Activated naive CD4-positive, alpha-beta T cell treated with anti-CD3 and anti-CD28 coated beads, Interleukin-2, amount 50 U/mL, for 72 hours (primary cell): Measurements from ENCODE around the gene DCST2. TPM values are rescaled to one million over a fixed set of nuclear protein-coding genes. Genes with fewer than 3 reads are reported as not detected.
A peak's percentile ranks its signal among the peaks of the same experiment; 100 is the strongest.

ENCODE experiments used
- ATAC-seq, 2 donors: fragments of 150-1000 bp; cut with Tn5 transposase; 2 replicates each; pipeline ENCODE4 v1.10.0; 2021; ENCODE audit warnings: mild to moderate bottlenecking in 2 of 2, moderate library complexity in 2 of 2
- DNase-seq, 2 donors: peaks; one replicate each; pipeline ENCODE4 v3.0.0; 2021 to 2022; ENCODE audit warnings: low spot score in 2 of 2
- H3K27ac Mint-ChIP-seq, 2 donors: one replicate each; pipeline ENCODE4 v1.8.0; 2022; ENCODE audit warnings: mild to moderate bottlenecking in 2 of 2, mixed read lengths in 2 of 2
- H3K36me3 Mint-ChIP-seq, 2 donors: one replicate each; pipeline ENCODE4 v1.8.0; 2022; ENCODE audit warnings: mixed read lengths in 2 of 2
- H3K9me3 Mint-ChIP-seq, 2 donors: one replicate each; pipeline ENCODE4 v1.8.0; 2022; ENCODE audit warnings: mixed read lengths in 2 of 2
- total RNA-seq, 2 donors: library from RNA; stranded (reverse); gene quantifications; one replicate each; pipeline ENCODE4 v1.2.3, GENCODE V29; 2022

Gene DCST2
- total RNA-seq, 2 donors from 2014 or later, result 1.5 to 1.8 TPM

DNA sequence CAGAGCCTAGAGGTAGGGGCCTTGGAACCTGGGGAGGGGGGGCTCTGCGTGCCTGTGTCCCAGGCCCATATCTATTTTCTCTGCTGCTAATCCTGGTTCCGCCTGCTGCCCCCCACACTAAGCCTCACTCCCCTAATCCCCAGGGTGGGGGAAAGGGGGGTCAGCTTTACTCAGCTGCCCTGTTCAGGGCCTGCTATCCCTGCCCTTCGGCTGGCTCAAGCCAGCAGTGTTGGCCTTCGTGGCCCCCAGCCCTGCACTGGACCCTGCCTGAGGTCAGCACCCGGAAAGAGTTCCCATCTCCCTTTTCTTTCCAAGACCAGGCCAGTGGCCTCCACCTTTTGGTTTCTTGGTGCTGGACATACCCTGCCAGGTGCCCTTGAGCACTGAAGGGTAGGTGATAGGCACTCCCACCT lies 22.6 kb downstream of the DCST2 start:
- Mint-ChIP-seq H3K27ac (peak overlapping the region; percentile 88 to 92), H3K36me3 (peaks cover 20 to 29% of the 10 kb centered on the region in 2 donors), H3K9me3 (no peaks in the 10 kb centered on the region)
- DNase-seq, result no peak
- ATAC-seq, result no peak

DNA sequence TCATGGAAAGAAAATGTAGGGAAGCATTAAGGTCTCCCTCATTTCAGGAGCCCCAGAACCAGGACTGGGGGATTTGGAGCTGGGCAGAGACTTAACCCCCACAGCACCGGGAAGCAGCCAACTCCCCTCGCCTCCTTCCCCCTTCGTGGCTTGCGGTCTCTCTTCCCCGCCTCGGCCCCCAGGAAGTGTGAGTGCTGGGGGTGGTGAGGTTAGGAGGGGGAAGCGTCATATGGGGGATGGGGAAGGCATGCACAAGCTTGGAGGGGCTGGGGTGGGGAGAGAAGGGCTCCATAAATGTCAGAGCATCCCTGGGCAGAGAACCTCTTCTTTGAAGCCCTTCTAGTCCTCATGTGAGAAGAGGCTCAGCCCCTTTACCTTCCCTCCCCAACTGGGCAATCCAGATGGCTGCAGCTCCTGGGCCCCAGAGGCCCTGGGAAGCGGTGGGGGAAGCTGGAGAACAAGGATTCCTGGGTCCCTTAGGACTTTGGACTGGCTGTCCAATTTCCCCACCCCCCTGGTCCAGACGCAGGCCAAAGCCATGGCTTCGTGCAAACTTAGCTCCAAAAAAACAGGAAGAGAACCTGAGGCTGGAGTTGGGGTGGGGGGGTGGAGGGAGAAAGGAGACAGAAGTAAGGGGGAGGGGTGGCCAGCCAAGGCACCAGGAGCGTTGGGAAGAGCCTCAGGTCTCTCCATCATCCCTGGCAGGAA lies 23.2 kb downstream of the DCST2 start:
- DNase-seq, result peak in 1 of 2 donors; percentile 67
- Mint-ChIP-seq H3K36me3 (peaks cover 20 to 29% of the 10 kb centered on the region in 2 donors), H3K9me3 (no peaks in the 10 kb centered on the region), H3K27ac (peak overlapping the region; percentile 90 to 92)
- ATAC-seq, result no peak

DNA sequence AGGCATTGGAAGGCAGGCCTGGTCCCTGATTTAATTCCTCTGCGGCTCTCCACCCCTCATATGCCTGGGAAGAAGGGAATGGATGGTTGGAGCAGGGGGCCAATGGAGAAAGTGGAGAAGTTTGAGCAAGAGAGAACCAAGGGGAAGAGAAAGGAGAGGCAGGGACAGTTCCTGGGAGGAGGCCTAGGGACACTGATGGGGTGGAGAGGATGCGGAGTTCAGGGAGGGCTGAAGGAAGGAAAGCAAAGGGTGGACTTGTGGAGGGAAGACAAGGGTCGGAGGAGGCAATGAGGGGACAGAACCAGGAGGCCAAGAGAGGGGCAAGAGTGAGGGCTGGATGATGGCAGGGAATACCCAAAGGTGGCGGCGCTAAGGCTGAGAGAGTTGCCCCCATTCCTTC lies 23.8 kb downstream of the DCST2 start:
- no peak for DNase-seq
- H3K36me3 Mint-ChIP-seq, result peaks cover 20 to 29% of the 10 kb centered on the region in 2 donors
- peak overlapping the region; percentile 90 to 92 for H3K27ac Mint-ChIP-seq
- no peak for ATAC-seq
- no peaks in the 10 kb centered on the region for H3K9me3 Mint-ChIP-seq

DNA sequence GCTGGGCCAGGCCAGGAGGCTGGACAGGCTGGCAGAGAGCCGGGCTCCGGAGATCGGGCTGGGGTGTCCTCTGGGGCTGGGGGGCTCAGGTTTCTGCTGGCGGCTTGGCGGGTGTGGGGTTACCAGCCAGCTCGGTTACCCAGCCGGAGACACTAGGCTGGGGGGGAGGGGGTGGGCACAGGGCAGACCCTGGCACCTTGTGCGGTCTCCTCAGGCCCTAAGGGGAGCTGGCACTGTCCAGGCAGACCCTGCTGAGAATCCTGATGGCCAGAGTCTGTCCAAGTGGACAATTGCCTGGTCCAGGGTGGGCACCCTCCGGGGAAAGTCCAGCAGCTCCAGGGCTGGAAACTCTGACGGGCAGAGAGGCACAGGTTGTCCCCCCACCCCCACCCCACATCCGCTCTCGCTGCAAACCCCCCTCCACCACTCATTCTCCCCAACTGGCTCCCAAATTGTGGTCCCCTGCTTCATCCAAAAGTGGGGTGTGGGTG lies 24.3 kb downstream of the DCST2 start:
- Mint-ChIP-seq H3K27ac (peak overlapping the region; percentile 90 to 92), H3K36me3 (peaks cover 20 to 32% of the 10 kb centered on the region in 2 donors), H3K9me3 (no peaks in the 10 kb centered on the region)
- peak in 1 of 2 donors; percentile 5 for ATAC-seq
- DNase-seq, result peak in 1 of 2 donors; percentile 68

DNA sequence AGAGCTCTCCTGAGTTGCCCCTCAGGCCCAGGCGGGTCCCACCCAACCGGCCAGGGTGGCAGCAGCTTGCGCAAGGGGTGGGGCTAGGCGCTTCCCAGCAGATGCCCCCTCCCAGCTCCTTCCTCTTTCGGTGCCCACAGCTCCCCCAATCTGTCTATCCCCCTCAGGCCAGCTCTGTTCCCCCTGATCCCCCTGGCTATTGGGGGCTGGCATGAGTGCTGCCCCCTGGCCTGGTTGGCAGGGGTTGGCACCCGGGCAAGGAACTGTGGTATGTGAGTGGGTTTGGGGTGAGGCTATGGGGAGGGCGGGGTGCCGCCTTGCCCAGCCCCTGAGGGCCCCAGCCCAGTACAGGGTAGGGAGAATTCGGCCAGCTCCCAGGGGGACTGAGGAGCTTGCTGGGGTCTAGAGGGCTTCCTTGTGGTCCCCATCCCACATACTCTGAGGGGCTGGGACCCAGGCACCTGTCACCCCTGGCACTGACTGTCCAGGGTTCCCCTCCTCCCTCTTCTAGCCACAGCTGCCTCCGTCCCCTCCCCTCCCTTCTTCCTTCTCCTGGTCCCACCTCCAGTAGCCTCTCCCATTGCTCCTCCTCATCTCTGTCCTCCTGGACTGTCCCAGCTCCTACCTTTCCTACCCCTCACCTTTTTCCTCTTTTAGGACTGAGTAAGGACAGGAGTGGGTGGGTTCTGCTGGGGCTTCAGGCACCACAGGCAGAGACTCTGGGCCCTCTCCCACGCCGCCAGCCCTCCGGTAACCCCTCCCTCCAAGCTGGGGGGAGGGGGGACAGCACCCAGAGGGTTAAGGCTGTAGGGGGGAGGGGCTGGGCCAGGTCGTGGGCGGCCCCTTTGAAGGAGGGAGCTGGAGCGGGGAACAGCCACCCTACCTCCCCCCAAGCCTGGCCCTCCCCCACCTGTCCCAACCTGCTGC lies 25.3 kb downstream of the DCST2 start:
- peaks cover 25 to 38% of the 10 kb centered on the region in 2 donors for H3K36me3 Mint-ChIP-seq
- peak; percentile 28 to 66 for ATAC-seq
- H3K9me3 Mint-ChIP-seq, result no peaks in the 10 kb centered on the region
- peak; percentile 80 to 81 for DNase-seq
- H3K27ac Mint-ChIP-seq, result peak overlapping the region; percentile 90 to 92

DNA sequence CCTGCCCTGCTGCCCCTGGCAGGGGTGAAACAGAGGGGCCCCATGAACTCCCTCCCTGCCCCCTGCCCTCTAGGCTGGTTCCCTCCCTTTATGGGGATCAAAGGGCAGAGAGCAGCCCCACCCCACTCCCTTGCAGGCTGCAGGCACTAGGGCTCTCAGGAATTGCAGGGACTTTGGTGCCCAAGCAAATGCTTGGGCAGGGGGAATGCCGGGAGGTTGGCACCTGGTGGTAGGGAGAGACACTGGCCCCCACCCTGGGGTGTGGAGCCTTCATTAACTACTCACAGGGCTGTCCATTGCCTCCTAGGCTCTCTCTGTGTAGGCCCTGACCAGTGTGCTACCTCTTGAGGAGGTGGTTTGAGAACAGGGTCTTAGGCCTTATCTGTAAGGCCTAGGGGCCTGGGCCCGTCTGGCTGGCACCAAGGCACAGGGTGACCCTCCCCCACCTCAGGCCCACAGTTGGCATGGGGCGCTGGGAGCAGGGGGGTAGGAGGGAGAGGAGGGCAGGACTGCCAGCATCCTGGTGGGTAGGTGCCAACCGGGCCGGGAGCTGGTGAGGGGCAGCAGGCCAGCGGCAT lies 26.2 kb downstream of the DCST2 start:
- H3K36me3 Mint-ChIP-seq, result peaks cover 30 to 38% of the 10 kb centered on the region in 2 donors

DNA sequence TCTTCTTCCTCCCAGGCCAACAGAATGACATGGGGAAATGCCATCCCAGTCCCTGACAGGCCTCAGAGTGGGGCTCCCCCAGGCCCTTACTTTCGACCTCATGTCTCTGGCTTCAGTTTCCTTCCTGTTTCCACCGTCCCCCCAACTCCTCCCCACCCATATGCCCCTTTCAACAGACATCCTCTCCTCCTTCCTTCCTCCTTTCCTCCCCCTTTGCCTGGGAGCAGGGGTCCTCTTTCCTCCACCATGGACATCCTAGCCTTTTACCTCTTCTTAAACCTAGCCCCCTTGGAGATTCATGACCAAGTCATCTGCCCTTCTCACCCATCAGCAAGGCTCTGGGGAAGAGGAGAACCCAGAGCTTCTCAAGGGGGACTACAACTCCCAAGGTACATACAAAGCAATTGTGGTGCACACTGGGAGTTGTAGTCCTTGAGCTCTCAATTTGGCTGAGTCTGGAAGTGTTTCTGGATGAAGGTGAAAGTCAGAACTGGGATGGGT lies 26.9 kb downstream of the DCST2 start:
- peaks cover 30 to 38% of the 10 kb centered on the region in 2 donors for H3K36me3 Mint-ChIP-seq
- peak overlapping the region; percentile 92 for H3K27ac Mint-ChIP-seq
- peak; percentile 50 to 65 for DNase-seq
- no peaks in the 10 kb centered on the region for H3K9me3 Mint-ChIP-seq
- peak; percentile 19 to 45 for ATAC-seq

More for the DNA sequence above, 26.2 kb downstream of the DCST2 start:
- no peak for DNase-seq
- Mint-ChIP-seq H3K27ac (peak overlapping the region in 1 of 2 donors; percentile 92), H3K9me3 (no peaks in the 10 kb centered on the region)
- ATAC-seq, result no peak

DNA sequence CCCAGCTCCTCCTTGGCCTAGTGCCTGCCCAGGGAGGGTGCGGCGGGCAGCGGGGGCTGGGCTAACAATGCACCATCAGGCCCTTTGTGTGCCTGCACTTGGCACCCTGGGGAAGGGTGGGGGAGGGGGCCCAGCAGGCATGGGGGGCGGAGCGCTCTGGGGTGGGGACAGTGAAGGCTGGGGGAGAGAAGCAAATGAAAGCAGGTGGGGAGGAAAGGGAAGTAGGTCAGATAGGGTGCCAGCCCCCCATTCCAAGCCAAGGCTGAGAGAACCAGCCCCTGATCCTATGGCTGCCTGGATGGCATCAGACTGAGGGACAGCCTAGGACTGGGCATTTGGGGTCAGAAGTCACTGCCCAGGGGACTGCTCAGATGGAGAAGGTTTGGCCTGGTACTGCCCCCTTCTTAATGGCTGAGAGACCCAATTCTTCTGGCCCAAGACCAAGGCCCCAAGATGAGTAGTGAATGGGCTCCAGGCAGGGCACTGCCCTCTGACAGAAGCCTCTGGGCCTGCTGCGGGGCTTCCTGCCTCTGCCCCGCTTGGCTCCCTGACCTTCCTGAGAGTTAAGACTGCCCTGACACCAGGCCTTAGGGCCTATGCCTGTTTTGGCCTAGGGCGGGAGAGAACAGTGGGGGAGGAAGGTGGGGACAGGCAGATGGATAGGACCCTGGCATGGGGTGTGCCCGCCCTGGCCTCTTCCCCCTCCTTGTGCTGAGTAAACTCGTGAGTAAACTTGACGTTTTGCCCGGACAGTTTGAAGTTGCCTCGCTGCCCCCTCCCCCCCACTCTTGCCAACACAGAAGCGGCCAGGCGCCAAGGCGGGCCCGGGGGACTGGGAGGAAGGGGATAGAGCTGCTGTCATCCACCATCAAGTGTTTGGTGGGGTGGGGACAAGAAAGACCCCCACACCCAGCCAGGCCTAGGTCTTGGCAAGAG lies 28.2 kb downstream of the DCST2 start:
- DNase-seq (no peak), ATAC-seq (no peak)
- Mint-ChIP-seq H3K36me3 (peaks cover 25 to 33% of the 10 kb centered on the region in 2 donors), H3K27ac (peak overlapping the region; percentile 92), H3K9me3 (no peaks in the 10 kb centered on the region)

DNA sequence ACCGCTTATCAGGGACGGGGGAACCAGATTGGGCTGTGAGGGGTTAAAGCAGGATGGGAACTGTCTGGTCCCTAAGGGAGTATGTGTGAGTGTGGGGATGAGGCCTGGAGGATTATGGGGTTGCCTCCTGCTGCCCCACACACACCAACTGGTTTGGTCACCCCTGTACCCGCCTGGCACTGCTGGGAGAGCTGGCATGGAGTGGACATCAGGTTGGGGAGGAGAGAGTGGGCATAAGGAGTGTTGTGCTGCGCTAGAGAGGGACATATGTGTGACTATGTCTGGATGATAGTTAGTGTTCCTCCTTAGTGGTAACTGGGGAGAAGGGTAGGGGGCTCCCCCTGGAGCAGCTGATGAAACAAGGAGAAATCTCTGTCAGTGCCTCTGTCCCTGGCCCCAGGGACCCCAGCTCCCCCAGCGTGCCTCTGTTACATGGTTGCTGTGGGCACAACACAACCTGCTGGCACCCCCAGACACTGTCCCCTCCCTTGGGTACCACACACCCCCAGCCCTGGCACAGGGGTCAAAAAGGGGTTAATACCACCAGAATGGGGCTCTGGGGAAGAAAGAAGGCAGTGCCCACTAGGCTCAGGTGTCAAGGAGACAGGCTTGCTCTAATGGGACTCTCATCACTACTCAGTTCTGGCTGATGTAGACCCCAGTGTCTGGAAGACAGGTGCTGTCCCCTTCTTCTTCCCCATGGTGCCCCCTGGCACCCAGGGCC lies 29.1 kb downstream of the DCST2 start:
- peaks cover 20 to 25% of the 10 kb centered on the region in 2 donors for H3K36me3 Mint-ChIP-seq
- peak overlapping the region; percentile 92 to 96 for H3K27ac Mint-ChIP-seq
- peak in 1 of 2 donors; percentile 69 for DNase-seq
- ATAC-seq, result peak in 1 of 2 donors; percentile 11
- no peaks in the 10 kb centered on the region for H3K9me3 Mint-ChIP-seq

DNA sequence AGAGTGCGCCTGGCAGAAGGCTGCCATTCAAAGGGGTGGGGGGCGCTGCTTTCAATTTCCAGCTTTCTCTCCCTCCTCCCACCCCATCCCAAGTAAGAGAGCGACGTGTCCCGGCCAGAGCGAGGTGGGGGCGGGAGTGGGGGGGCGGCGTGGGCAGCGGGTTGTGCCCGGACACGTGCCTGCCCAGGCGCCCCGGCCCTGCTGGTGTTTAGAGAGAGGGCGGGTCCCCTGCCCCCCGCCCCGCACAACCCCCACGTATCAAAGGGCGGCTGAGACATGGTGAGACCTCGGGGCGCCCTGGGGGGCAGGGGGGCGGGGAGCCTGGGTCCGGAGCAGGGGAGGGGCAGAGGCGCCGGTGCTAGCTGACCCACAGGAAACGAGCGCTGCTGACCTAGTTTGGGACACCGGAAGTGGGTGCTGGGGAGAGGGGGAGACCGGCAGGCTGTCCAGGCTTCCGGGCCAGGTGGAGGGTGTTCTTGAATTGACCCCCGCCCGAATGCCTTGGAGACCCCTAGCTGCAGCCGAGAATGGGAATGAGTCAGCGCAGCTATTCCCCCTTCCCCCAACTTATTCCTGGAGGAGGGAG lies 29.7 kb downstream of the DCST2 start:
- Mint-ChIP-seq H3K9me3 (no peaks in the 10 kb centered on the region), H3K27ac (peak overlapping the region; percentile 92 to 96), H3K36me3 (peaks cover 13 to 18% of the 10 kb centered on the region in 2 donors)
- no peak for ATAC-seq
- DNase-seq, result peak in 1 of 2 donors; percentile 78

DNA sequence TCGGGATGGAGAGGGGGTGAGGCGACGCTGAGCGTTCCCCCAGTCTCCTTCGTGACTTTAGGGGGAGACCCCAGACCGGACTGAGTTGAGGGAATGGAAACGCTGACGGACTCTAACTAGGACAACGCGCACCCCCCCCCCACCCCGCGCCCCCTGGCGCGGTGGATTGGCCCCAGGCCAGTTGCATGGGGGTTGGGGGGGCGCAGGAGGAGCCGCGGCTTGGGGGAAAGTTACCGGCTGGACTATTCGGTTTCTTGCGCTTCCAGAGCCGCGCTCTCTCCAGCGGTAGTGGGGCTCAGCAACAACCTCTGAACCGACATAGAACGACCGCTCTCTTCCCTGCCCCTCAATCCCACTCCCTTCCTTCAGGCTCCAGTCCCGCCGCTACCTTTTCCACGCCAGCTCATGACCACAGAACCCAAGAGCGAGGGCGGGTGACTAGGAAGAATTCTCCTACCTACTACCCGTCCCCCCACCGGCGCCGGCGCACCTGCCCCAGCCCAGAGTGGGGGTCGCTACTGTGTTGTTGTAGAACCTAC lies 30.3 kb downstream of the DCST2 start:
- no peaks in the 10 kb centered on the region for H3K9me3 Mint-ChIP-seq
- no peak for ATAC-seq
- H3K27ac Mint-ChIP-seq, result peak overlapping the region; percentile 88 to 92
- DNase-seq, result no peak
- H3K36me3 Mint-ChIP-seq, result peaks cover 10 to 16% of the 10 kb centered on the region in 2 donors

DNA sequence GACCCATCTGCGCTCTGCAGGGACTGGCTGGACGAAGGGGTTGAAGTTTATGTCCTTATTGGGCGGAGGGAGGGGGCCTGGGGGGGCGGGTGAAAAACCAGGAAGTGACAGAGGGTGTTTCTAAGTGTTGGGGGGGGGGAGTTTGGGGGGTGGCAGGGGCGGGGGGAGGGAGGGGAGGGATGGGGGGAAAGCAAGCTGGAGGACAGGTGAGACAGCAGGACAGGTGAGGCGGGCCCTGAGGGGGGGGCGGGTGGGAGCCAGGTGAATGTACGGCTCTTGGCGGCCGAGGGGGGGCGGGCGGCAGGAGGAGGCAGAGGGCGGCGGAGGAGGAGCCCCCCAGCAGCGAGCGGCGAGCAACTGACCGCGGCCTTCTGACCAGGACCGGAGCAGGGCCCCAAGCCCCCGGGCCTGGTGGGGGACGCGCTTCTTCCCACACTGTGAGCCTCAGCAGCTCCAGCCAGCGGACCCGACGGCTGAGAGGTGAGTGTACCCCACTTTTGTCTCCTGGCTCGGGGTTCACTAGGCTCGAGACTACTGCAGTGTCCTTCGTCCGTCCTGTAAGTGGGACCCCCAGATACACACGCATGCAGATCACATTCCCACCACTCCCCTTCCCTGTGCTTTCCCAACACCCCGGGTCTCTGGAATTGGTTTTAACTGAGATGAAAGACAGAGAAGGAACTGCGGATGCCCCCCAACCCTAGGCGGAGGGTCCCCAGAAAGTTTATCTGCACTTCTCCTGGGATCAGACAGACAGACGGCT lies 30.9 kb downstream of the DCST2 start, which contains the start of gene ZBTB7B:
ZBTB7B (plus strand) TSS at position 339 of the 763 bp plus-strand sequence. CDS start 11,859 bp downstream, outside the sequence.
- DNase-seq, result no peak
- Mint-ChIP-seq H3K36me3 (peaks cover 10 to 16% of the 10 kb centered on the region in 2 donors), H3K9me3 (no peaks in the 10 kb centered on the region), H3K27ac (peak within 1 kb of the TSS; percentile 92 to 96)
- no peak for ATAC-seq

DNA sequence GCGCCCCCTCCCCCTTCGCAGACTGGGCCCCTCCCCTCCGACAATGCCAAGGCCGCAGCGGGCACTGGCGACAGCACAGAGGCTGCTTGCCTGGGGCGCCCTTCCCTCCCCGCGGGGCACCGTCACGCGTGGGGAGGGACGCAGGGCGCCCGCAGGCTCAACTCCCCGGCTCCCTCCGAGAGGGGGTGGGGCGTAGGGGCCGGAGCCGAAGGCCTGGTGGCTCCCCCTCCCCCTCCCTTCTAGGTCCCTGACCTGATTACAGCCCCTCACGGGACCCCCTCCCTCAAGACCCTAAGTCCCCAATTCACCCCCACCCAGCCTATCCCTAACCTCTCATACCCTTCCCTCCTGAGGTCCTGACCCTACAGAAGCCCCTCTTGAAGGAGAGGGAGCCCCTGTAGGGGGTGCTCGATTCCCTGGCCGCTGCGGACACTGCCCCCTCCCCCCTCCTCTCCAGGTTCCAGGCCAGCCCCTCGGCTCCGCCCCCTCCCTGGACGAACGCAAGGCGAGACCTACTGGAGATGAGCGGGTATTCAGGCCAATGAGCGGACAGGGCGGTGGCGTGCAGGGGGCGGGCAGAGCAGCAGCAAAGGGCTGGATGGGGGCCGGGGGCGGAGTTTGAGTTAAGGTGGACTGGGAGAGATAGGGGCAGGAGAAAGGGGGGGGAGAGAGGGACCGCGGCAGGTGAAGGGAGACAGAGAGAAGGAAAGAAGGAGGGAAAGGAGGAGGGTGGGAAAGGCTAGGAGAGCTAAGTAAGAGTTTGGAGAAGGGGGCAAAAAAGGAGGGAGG lies 31.7 kb downstream of the DCST2 start:
- H3K27ac Mint-ChIP-seq, result peak overlapping the region; percentile 92 to 96
- peaks cover 10 to 16% of the 10 kb centered on the region in 2 donors for H3K36me3 Mint-ChIP-seq
- DNase-seq (peak; percentile 98 to 99), ATAC-seq (peak; percentile 69 to 74)
- H3K9me3 Mint-ChIP-seq, result no peaks in the 10 kb centered on the region
